ENCODE results near the gene VPS9D1.
"Not testable (repeated sequence)": the region's sequence is repeated elsewhere in the genome, so short reads cannot be mapped to it uniquely, and the experiment has no call there.

VPS9D1 gene

DNA sequence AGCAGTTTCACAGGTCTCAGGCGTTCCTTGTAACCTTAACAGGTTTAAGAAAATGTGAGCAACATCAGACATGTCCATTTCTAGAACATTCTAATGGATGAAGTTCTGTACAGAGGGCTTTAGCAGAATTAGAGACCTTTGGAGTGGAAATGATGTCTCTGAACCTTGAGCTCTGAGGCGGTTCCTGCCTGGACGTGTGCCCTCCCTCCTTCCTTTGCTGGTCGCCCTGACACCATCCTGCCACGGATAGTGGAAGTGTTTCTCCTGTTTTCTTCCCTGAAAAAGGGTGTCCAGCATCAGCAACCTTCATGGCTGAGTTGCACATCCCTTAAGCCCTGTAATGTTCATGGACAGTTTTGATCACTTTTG is 51.9 kb downstream of the VPS9D1 start:
- no peak for DNase-seq (ENCODE audit: low read depth)
- H3K4me3 ChIP-seq (replicated peaks; ENCODE audit: low read depth, low read length), result no peak overlapping the region
- TF ChIP-seq CTCF (IDR thresholded peaks at IDR 0.05; ENCODE audit: low read length, missing control alignments), result no peak

- DNase-seq (ENCODE audit: low read depth), result no peak
These were observed 53.1 kb downstream of the VPS9D1 start for GRCh38 chr16:89667633-89668032.

GRCh38 chr16:89667000-89667399 is 53.7 kb downstream of the VPS9D1 start:
- peak; percentile 44 for TF ChIP-seq CTCF (IDR thresholded peaks at IDR 0.05; ENCODE audit: low read length, missing control alignments)
- not testable (repeated sequence) for H3K4me3 ChIP-seq (replicated peaks; ENCODE audit: low read depth, low read length)
- DNase-seq (ENCODE audit: low read depth), result peak; percentile 56

More at GRCh38 chr16:89667633-89668032, 53.1 kb downstream of the VPS9D1 start:
- H3K4me3 ChIP-seq (replicated peaks; ENCODE audit: low read depth, low read length), result no peak overlapping the region
- no peak for TF ChIP-seq CTCF (IDR thresholded peaks at IDR 0.05; ENCODE audit: low read length, missing control alignments)

DNA sequence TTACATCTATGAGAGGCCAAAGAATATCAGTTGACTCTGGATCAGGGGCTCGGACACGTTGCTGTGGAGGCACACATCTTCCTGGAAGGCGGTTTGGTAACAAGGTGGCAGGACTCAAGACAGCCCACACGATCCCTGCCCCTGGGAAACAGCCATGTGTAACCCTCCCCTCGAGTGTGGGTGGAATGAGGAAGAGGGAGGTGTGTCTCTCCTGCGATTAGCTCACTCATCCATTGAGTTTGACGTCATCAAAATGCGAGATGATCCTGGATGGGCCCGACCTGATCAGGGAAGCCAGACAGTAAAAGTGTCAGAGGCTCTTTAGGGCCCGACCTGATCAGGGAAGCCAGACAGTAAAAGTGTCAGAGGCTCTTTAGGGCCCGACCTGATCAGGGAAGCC is 56.5 kb downstream of the VPS9D1 start:
- H3K4me3 ChIP-seq (replicated peaks; ENCODE audit: low read depth, low read length); DNase-seq (ENCODE audit: low read depth): not testable (repeated sequence)

- DNase-seq (ENCODE audit: low read depth), result no peak
- H3K4me3 ChIP-seq (replicated peaks; ENCODE audit: low read depth, low read length), result no peak overlapping the region
- no peak for TF ChIP-seq CTCF (IDR thresholded peaks at IDR 0.05; ENCODE audit: low read length, missing control alignments)
These were observed 59.5 kb downstream of the VPS9D1 start for GRCh38 chr16:89661215-89661614.

DNA sequence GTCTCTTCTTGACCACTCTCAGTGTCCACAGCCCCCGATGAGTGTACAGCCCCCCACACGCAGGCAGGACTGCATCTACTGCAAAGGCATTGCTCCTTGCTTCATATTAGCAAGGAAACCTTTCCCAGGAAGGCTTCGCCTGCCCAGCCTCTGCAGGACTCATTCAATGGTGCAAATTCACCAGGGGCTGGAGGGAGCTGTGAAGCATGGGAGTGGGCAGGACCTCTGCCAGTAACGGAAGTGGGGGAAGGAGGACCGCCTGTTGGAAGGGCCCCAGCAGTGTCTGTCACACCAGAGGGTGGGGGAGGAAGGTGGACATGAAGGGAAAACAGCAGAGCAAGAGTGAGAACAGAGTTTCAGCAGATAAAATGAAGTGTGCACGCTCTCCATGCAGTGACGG is 60.6 kb downstream of the VPS9D1 start:
- no peak overlapping the region for H3K4me3 ChIP-seq (replicated peaks; ENCODE audit: low read depth, low read length)
- DNase-seq (ENCODE audit: low read depth), result no peak
- TF ChIP-seq CTCF (IDR thresholded peaks at IDR 0.05; ENCODE audit: low read length, missing control alignments), result no peak

DNA sequence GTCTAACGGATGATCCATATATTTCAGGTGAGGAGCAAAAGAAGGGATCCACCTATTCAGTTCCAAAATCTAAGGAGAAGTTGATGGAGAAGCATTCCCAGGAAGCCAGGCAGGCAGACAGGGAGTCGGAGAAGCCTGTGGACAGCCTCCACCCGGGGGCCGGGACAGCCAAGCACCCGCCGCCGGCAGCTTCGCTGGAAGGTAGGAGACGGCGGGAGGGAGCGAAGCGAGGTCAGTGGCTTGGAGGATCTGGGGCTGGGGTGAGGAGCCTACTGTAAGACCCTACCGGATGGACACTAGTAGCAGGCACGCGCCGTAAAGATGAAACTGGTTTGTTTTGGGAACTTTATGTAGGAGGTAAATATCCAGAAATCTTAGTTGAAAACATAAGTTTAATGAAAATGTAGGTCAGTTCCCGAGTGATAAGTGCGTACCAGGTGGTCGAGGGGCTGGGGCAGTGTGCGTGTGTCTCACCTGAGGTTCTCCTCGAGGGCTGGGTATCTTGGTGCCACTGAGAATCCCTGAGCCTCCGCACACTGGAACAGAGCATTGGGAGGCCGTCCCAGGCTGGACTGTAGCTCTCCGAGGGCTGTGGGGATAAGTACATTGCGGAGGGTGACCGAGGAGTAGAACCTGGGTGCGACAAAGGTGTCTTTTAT is 62.3 kb downstream of the VPS9D1 start:
- TF ChIP-seq CTCF (IDR thresholded peaks at IDR 0.05; ENCODE audit: low read length, missing control alignments), result no peak
- DNase-seq (ENCODE audit: low read depth), result peak; percentile 4
- H3K4me3 ChIP-seq (replicated peaks; ENCODE audit: low read depth, low read length), result peak overlapping the region; percentile 94
